HL-60 (cell line): ENCODE measurements around the gene RPS19BP1.

Experiments used
- CTCF ChIP-seq: IDR thresholded peaks from one replicate; pipeline ENCODE4 v1.5.1; 2011; ENCODE audit warnings: low read length, control low read depth, inconsistent platforms; ENCODE audit not compliant: insufficient read depth
- GABPA ChIP-seq: IDR thresholded peaks from 2 replicates; pipeline ENCODE4 v1.6.1; 2012; ENCODE audit warnings: low read depth
- POLR2AphosphoS5 ChIP-seq: IDR thresholded peaks from 2 replicates; pipeline ENCODE4 v1.6.1; 2012; ENCODE audit warnings: low read depth
- REST ChIP-seq: IDR thresholded peaks from 2 replicates; pipeline ENCODE4 v1.6.1; 2012; ENCODE audit warnings: low read depth; ENCODE audit not compliant: insufficient replicate concordance
- SPI1 ChIP-seq: IDR thresholded peaks from 2 replicates; pipeline ENCODE4 v1.6.1; 2012; ENCODE audit warnings: low read depth, mild to moderate bottlenecking, borderline replicate concordance

GRCh38 chr22:39558950-39559349 lies 26.4 kb upstream of the RPS19BP1 start:
- TF ChIP-seq CTCF = no peak
- TF ChIP-seq POLR2AphosphoS5 = no peak
- no peak for TF ChIP-seq REST
- TF ChIP-seq SPI1 = no peak
- TF ChIP-seq GABPA = no peak
